GM21717 (cell line): Measurements from ENCODE around the gene FGD4.
"Not testable (repeated sequence)": the region's sequence is repeated elsewhere in the genome, so short reads cannot be mapped to it uniquely, and the experiment has no call there.

ENCODE experiments used
- ATAC-seq: cut with Tn5 transposase; IDR thresholded peaks from one replicate; pipeline ENCODE4 v1.9.1; 2021; ENCODE audit warnings: mild to moderate bottlenecking, moderate library complexity; ENCODE audit not compliant: unreplicated experiment

FGD4 gene

DNA sequence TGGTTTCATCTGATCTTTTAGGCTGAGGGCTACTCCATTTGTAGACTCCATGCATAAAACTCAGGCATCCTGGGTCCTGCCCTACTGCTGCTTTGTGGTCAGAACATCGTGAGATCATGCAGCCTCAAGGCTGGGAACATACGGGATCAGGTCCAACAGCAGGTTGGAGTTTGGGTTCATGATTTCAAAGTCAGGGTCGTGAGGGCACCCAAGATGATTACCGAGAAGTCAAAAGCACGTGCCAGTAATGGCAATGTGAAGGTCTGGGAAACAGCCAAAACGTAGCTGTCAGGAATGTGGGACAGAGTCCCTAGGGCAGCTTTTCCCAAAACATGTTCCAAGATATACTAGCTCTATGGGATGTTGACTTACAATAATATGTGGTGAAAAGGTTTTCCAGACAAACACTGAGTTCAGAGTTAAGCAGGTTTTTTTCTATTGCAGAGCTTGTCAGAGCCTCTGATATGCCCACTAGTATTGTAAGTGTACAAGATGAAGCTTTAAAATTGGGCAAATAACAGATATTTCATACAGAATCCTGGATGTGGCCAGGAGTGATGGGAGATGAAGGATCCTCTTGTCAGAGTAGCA, 149.4 kb downstream of the FGD4 start:
- ATAC-seq, result no peak

DNA sequence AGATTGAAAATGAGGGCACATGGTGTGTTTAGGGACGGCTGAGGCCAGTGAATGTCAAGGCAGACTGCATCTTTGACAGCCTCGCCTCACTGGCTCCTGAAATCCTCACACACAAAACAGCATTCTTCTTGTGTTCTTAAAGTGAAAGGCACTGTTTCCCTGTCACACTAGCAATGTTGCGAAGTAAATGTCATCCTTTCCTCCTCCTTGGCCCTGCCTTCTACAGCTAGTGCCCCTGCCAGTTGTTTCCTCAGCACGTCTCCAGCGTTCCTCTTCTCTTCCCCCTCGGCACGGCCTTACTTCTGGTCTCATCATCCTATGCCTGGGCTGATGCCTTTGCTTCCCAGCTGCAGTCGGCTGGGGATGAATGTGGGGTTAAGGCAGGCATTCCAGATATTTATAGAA, 150.3 kb downstream of the FGD4 start:
- ATAC-seq, result no peak

DNA sequence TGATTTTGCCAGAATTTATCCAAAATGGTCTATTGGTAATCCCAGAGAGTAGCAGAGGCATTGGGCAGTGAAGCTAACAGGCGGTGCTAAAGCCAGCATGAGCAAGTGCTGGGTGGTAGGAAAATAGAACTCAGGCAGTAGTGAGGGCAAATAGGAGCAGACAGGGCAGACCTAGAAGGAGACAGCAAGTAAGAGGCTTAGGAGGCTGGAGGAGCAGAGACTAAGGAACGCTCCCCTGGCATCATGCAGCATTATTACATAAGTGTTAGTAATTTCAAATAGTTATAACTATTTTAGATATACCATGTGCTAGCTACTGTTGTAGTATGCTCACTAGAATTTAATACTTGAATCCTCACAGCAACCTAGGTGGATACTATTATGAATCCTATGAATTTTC, 151.7 kb downstream of the FGD4 start:
- ATAC-seq, result no peak

DNA sequence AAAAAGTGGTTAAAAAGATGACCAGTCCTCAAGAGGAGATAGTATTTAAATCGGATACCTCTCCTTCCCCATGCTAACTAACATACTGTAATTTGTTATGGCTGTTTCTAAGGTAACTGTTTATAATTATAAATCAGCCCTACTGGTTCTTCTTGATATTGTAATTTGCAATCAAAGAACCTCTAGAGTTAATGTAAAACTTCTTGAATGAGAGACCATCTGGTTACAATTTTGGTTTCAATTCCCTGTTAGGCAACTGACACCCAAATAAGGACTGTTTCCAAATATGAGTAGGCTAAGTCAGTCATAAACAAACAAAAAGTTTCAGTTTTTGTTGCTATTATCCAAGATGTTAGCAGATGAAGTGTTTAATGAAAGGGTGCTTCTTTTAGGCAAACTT, 159.5 kb downstream of the FGD4 start:
- peak; percentile 97 for ATAC-seq

DNA sequence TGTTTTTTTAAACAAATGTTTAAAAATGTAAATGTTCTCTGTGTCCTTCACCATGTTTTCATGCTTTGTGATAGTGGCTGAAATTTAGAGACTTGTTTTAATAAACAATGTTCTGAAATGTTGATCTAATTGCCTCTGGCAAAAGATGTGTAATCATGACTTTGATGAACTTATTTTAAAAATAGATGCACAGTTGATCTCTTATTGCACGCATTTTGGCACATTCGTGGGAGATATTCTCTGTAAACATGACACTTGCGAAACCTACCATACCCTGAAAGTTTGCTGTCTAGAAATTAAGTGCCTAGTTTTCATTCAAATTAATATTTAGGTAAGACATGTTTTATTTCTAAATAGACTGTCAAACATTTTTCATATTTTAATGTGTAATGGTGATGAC, 160.1 kb downstream of the FGD4 start:
- no peak for ATAC-seq

DNA sequence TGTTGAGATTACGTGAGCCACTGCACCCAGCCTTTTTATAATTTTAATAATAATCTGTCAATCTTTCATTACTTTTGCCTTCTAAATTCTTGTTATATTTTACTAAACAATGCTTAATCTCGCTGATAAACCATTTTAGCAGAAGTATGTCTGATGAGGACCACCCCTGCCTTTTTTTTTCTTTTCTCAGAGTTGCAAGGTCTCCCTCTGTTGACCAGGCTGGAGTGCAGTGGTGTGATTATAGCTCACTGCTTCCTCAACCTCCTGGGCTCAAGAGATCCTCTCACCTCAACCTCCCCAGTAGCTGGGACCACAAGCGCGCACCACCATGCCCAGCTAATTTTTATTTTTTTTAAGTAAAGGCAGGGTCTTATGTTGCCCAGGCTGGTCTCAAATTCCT, 161.2 kb downstream of the FGD4 start:
- ATAC-seq, result no peak

DNA sequence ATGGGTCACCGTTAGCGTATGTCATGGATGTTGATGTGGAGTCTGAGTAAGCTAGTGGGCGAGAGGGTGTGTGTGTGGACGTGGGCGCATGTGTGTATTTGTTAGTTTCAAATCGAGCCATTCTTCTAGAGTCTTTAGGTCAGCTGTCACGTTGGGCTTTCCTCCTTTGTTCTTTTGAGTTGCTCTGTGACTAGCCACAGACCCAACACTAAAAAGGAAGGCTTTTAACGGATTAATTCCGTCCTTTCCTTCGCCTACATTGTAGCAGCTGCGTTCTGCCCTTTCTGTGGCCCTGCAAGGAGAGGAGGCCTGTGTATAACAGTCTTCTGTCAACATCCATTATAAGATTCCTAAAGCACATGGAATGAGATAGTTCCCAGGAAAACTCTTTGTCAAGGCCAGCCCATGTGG, 162.6 kb downstream of the FGD4 start:
- ATAC-seq, result no peak

DNA sequence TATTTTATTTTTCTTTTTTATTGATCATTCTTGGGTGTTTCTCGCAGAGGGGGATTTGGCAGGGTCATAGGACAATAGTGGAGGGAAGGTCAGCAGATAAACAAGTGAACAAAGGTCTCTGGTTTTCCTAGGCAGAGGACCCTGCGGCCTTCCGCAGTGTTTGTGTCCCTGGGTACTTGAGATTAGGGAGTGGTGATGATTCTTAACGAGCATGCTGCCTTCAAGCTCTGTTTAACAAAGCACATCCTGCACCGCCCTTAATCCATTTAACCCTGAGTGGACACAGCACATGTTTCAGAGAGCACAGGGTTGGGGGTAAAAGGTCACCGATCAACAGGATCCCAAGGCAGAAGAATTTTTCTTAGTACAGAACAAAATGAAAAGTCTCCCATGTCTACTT, 163.1 kb downstream of the FGD4 start:
- ATAC-seq, result not testable (repeated sequence)

DNA sequence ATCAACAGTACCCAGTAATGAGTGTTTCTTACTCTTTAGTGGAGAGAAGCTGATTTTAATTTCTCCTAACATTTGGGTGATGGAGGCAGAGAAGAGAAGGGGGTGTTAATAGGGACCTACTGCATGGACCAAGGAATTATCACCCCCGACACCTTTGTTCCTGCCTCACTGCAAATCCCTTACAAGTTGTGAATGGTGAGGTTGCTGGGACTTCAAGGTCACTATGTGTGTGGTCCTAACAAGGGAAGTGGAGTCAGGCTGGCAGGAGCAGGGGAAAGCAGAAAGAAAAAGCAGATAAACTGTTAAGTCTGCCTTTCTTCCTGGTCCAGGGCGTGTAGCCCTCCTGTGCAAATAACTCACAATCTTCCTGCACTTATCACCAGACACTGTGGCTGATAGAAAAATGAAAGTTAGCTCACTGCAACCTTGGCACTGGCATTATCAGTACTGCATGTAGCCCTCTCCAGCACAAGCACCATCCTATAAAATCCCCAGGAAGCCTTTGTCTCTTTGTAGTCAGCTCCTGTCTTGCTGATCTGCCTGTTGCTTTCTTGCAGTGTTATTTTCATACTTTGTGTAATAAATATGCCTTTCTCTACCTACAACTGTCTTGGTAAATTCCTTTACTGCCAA, 167.4 kb downstream of the FGD4 start:
- no peak for ATAC-seq

DNA sequence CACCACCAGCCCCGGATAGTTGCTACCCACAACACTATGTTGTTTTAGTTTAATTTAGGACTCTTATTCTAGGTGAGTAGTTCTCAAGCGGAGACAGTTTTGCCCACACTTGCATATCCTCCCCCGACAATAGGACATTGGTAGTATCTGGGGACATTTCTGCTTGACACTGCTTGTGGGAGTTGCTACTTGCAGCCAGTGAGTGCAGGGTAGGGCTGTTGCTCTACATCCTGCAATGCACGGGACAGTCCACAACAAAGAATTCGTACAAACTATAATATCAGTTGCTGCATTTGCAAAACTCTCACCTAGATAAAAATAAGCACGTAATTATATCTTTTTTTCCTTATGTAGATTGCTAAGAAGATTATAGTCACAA, 167.9 kb downstream of the FGD4 start:
- ATAC-seq, result no peak

DNA sequence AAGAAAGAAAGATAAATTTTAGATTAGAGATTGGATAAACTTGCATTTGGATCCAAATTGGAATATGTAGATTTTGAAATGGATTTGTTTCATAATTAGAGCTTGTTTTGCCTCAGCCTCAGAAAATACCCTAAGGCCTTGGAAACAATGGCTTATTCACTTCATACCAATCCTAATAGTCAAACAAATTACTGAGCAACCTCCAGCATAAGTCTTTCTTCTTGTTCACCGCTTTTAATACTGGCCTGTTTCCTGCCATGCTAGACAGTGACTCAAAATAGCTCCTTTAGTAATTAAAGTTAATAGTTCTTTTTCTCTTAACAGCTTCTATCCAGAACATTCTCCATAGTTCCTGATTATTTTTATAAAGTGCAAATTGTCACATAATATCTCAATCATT, 168.9 kb downstream of the FGD4 start:
- no peak for ATAC-seq

DNA sequence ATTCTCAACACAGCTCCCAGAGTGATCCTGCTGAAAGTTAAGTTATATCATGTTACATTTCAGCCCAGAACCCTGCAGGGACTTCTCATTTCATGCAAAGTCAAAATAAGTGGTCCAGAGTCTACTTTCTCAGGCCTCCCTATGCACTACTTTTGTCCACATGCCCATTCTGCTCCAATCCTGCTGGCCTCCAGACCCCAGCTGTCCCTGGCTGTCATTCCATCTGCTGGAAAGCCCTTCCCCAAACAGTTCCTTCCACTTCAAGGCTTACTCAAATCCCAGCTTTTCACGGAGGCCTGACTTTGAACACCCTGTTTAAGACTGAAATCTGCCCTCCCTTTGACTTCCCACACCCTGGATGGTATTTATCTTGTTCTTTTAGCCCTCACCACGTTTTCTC, 169.9 kb downstream of the FGD4 start:
- ATAC-seq, result no peak

DNA sequence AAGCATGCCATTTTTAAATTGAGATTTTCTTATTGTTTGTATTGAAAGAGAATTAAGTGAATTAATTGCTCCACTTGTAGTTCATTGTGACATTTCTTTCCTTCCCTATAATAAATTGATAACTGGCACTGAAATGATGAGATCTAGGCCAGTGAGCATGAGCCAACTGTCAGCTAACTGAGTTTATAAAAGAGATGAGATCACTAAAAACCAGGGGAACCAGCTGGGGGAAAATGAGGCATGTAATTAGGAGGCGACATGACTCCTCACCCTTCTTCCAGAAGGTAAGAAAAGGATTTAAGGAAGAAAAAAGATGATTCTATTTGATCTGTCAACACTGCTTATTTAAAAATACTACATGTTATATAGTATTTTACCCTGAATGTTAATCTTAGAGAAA, 175.2 kb downstream of the FGD4 start:
- no peak for ATAC-seq

DNA sequence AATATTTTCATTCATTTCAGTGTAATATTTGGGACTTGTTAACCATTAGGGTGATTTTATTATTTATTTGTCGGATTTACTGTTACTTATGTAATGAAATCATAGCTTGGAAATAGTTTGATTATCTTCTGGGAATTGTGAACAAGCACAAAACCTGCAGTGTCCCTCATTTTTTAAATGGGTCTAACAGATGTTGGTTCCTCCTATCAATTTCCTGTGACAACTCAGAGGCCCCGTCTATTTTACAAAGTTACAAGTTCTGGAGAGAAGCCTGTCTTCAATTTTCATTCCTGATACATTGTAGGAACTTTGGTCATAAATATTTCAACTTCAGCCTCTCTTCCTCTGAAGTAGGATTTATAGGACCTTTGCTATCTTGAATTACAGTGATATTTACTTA, 178.0 kb downstream of the FGD4 start:
- ATAC-seq, result no peak

DNA sequence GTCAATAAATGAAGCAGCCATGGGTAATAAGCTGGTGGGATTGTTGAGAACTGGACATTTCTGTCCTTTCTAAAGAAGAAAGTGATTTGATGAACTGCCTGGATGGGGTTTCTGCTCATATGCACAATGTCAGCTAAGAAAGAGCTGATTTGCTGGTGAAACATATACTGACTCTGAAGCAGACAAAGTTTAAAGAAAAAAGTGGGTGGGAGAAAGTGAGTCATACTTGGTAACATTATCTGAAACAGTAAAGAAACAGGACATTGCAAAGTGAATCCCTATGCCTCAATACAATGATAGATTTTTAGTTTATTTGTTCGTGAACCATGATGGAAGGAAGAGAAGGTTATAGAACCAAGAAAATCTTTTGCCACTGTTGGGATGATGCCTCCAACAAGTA, 184.2 kb downstream of the FGD4 start:
- no peak for ATAC-seq

DNA sequence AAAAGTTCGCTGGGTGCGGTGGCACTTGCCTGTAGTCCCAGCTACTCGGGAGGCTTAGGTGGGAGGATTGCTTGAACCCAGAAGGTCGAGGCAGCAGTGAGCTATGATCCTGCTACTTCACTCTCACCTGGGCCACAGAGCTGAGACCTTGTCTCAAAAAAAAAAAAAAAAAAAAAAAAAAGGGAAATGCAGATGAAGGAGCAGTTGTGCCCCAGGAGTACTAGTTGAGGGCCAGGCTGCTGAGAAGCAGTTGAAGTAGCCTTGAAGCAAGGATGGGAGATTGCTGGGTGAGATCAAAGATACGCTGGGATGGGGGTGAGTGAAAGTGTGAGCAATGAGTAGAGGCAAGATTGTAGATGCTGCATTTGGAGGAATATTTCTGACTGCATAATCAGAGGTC, 186.3 kb downstream of the FGD4 start:
- no peak for ATAC-seq

DNA sequence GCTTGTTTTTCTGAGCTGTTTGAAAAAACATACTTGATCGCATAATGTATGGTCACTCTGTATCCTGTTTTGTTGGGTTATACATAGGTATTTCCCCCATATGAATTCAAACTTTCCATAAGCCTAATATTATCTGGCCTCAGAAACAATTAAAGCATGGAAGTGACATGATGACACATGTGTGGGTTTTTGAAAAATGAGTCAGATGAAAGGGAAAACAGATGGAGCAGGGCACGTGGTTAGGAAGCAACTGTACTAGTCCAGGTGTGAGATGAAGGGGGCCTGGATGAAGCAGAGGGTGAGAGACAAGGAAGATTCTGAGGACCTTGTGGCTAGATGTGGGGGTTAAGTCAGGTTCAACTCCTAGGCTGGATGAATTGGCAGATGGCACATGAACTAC, 187.0 kb downstream of the FGD4 start:
- ATAC-seq, result no peak

DNA sequence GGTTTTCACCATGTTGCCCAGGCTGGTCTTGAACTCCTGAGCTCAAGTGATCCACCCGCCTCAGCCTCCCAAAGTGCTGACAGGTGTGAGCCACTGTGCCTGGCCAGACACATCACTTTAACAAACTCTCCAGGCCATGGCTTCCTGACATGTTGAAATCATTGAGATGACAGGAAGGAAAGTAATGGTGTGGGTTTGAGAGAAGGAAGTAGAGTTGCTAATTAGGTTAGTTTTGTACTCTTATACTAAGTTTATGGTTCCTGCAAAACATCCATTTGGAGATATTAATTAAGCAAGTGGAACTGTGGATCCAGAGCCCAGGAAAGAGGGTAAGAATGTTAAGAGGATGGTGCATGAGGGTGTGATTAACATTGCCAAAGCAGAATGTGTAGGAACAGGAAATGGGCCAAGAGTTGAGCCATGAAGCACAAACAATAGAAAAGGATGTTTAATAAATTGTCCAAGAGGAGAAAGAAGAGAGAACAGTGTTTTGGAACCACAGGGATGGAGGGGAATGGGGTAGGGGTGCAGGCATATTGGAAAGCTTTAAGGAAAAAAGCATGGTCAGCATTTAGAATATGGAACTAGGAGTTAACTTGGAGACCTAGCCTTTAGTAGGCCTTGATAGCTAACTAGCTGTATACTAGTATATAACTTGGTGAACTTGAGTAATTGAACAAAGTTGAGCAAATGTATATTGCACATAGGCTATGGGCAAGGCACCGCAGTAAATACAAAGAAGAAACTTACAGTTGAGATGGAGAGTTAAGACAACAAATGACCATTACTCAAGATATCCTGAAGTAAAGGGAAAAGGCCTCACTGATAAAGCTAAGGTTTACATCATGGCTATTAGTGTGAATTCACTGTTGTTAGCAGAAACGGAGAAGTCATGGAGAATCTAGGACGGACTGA, 188.5 kb downstream of the FGD4 start:
- no peak for ATAC-seq

DNA sequence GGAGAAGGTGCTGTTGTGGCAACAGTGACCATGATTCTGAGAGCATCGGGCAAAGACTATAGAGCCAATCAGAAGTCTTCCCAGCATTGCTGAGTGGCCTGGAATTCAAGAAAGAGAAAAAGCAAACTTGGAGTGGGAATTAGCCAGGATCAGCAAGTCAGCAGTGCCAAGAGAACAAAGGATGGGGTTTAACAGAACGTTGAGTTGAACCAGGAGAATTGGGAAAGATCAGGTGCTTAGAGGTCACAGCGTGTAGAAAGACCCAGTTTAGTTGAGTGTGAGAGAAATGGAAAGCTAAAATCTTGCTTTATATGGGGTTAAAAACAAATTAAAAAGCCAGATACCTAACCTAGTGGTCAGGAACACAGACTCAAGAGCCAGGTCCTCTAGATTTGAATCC, 189.2 kb downstream of the FGD4 start:
- ATAC-seq, result no peak

DNA sequence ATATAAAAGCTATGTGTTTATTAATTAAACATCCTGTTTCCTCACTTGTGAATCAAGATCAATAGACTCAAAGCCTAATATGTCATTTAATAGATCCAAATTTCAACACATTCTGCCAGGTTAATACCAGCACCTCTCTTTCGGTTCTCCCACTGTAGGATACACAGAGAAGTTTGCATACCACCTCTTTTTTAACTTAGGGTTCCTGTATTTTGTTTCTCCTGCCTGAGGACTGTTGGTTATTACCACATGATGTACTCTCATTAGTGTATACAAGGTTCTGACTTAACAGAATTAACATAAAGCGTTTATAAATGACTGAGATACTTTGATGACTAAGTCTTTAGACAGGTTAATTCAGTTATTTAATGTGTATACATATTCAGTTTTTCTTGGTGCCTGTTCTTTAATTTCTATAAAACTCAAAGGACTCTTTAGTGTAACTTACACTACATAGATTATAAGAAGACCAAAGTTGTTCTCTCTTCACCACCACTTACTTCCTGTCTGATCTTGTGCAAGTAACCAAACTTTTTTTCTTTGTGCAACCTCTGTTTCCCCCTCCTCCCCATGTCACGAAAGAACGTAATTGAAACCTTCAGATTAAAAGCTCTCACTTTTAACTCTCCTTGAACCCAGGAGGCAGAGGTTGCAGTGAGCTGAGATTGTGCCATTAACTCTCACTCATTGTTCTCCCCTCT, 190.0 kb downstream of the FGD4 start:
- no peak for ATAC-seq

DNA sequence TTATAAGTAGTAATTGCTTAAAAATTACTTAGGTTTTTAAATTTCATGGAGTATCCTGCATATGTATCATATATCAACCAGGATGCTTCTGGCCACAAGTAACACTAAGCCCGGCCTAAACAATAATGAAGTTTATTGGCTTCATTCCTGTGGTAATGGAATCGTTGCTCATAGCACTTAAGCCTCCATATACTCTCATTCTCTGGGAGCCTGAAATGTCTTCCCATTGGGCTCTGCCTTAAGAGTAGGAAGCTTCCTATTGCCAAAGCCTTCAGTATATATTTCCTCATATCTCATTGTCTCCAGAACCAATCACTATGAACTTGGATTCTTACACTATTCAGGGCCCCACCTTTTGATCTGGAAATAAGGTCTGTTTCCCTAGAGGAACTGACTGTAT, 195.9 kb downstream of the FGD4 start:
- ATAC-seq, result no peak

DNA sequence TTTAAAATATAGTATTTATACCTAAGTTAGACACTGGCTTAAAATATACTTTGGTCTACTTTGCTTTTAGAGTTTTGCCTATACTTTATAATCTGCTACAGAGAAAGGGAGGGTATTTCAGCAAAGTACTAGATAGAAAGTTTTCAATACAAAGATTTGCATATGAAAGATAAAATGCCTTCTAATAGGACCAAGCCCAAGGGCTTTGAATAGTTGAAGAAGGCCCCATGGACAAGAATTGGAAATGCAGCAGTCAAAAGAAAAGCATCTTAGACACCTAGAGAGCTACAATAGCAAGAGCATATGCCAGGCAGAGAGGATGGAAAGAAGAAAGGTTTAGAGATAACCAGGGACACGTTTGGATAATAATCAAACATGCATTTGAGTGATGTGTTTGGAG, 196.7 kb downstream of the FGD4 start:
- no peak for ATAC-seq
